GM23248 (cell line): ENCODE data around the gene MRPL20.

Experiments used
- EZH2 ChIP-seq: fragments of 200-600 bp; sonication (generic); IDR thresholded peaks from 2 replicates; pipeline ENCODE4 v1.6.1; 2018; ENCODE audit warnings: antibody characterized with exemption, mild to moderate bottlenecking; ENCODE audit not compliant: insufficient read depth, poor library complexity, severe bottlenecking
- EZH2phosphoT487 ChIP-seq: fragments of 200-600 bp; sonication (generic); IDR thresholded peaks from 2 replicates; pipeline ENCODE4 v1.6.1; 2018; ENCODE audit warnings: antibody characterized with exemption, moderate library complexity, mild to moderate bottlenecking, low read depth; ENCODE audit not compliant: insufficient read depth

DNA sequence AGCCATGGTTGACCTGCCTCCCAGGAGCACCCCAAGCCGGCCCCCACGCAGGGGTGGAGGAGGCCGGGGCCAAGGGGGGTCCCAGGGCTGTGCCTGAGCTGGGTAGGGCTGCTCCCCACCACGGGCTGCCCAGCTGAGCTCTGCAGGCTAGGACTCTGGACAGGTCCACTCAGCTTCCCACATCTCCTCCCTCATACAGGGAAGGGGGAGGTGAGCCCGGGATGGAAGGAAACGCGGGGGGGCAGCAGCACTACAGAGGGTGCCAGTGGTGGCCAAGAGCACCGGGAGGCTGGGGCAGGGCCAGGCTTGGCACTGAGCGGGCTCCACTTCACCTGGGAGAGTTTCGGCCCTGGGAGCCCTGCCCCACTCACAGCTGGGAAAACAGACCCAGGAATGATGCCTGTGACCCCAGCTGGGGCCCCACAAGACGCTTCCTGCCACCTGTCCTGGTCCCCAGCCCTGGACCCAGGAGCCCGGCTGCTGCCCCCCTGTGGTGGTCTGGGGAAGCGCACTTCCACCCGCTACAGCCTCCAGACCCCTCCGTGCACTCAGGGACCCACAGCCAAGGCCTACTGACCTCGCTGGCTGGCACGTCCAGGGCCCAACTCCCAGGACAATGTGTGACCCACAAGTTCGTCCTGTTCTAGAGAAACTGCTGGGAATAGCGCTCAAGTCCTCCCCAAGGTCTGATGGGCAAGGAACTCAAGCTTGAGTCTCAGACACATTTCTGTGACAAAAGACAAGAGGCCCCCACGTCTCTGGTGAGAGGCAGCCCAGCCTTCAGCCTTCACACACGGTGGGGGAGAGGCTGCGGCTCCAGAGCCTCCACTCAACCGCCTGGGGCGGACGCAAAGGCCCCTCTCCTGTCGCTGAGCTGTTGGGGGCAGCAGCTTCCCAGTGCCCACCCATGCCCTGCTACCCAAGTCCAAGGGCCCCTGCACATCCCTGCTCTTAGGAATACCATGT, 35.1 kb downstream of the MRPL20 start:
- TF ChIP-seq EZH2 = no peak
- no peak for TF ChIP-seq EZH2phosphoT487
